Body of pancreas (tissue), 4 donors: ENCODE results near the gene SIPA1L3. TPM values are rescaled to one million over a fixed set of nuclear protein-coding genes. Genes with fewer than 3 reads are reported as not detected.

ENCODE experiments used
- ATAC-seq: fragments of 150-250 bp; one replicate; pipeline ENCODE4 v1.9.1; 2016
- DNase-seq, 4 donors: peaks; one replicate each; pipeline ENCODE4 v3.0.0-alpha.2; 2019
- H3K27ac ChIP-seq, 4 donors: fragments of 200-600 bp; sonication (generic); 1 replicate in 3 of 4; 2 replicates in 1 of 4; pipeline versions ENCODE4 v1.5.1 to v1.6.1; 2016 to 2019; ENCODE audit warnings: mild to moderate bottlenecking in 1 of 4, mixed read lengths in 1 of 4, moderate library complexity in 1 of 4
- H3K27me3 ChIP-seq, 2 donors: fragments of 200-600 bp; sonication (generic); one replicate each; pipeline ENCODE4 v1.6.0; 2016; ENCODE audit warnings: mild to moderate bottlenecking in 1 of 2
- H3K36me3 ChIP-seq, 2 donors: fragments of 200-600 bp; sonication (generic); replicated peaks in 1 of 2; 2 replicates each; pipeline ENCODE4 v1.5.1; 2016; ENCODE audit warnings: low read depth in 2 of 2; ENCODE audit not compliant: insufficient read depth in 1 of 2
- H3K4me1 ChIP-seq: fragments of 200-600 bp; sonication (generic); one replicate; pipeline ENCODE4 v1.6.0; 2016
- H3K4me3 ChIP-seq, 2 donors: fragments of 200-600 bp; sonication (generic); 1 replicate in 1 of 2; 2 replicates in 1 of 2; pipeline ENCODE4 v1.5.1; 2016 to 2019
- H3K9me3 ChIP-seq, 3 donors: fragments of 200-600 bp; sonication (generic); 1 replicate in 2 of 3; 2 replicates in 1 of 3; pipeline ENCODE4 v1.5.1; 2016
- POLR2A ChIP-seq, 3 donors: fragments of 450-650 bp; IDR thresholded peaks; one replicate each; pipeline ENCODE4 v1.6.1; 2016; ENCODE audit warnings: antibody characterized with exemption in 3 of 3, mild to moderate bottlenecking in 2 of 3
- WGBS, 2 donors: methylation state at CpG; one replicate each; pipeline ENCODE4 v1.1.5; 2017; 5-methylcytosine and 5-hydroxymethylcytosine counted together
- intact Hi-C: fragments of 100-400 bp; cut with DNase I; formaldehyde crosslinking; loops from one replicate; pipeline ENCODE4 v1.15.1; 2023
- total RNA-seq, 2 donors: library from RNA; depleted of rRNA; stranded (reverse); fragments of >200 nt; gene quantifications; one replicate each; pipeline ENCODE4 v1.1.0, GENCODE V29; 2016
- TF ChIP-seq, protein P1 (sequence below), 7 experiments: fragments of 450-650 bp in 4 of 7; fragments of 200-600 bp in 3 of 7; sonication (generic) in 3 of 7; IDR thresholded peaks; one replicate each; pipeline ENCODE4 v1.5.1; 2016 to 2019; ENCODE audit warnings: antibody characterized with exemption in 7 of 7

SIPA1L3 gene
- total RNA-seq, 2 donors from 2014 or later, result 41.5 to 62.0 TPM

GRCh38 chr19:37954421-37954874 lies 47.4 kb downstream of the SIPA1L3 start:
- H3K4me3 ChIP-seq, result no peak overlapping the region
- no peaks in the 10 kb centered on the region for H3K36me3 ChIP-seq
- no peak for TF ChIP-seq POLR2A (IDR thresholded peaks at IDR 0.05)
- DNase-seq (no peak), ATAC-seq (no peak)
- H3K9me3 ChIP-seq, result no peaks in the 10 kb centered on the region
- intact Hi-C loops, result no loop called here
- 70 to 87% methylated on average over 10 of the region's 10 CpGs for WGBS, 2 donors
- H3K27me3 ChIP-seq, result no peaks in the 10 kb centered on the region
- H3K27ac ChIP-seq, result peak overlapping the region in 3 of 4 donors; percentile 15 to 60 (median 45)
- H3K4me1 ChIP-seq, result no peaks in the 10 kb centered on the region

- TF ChIP-seq POLR2A (IDR thresholded peaks at IDR 0.05), result no peak
- TF ChIP-seq, protein P1, sequence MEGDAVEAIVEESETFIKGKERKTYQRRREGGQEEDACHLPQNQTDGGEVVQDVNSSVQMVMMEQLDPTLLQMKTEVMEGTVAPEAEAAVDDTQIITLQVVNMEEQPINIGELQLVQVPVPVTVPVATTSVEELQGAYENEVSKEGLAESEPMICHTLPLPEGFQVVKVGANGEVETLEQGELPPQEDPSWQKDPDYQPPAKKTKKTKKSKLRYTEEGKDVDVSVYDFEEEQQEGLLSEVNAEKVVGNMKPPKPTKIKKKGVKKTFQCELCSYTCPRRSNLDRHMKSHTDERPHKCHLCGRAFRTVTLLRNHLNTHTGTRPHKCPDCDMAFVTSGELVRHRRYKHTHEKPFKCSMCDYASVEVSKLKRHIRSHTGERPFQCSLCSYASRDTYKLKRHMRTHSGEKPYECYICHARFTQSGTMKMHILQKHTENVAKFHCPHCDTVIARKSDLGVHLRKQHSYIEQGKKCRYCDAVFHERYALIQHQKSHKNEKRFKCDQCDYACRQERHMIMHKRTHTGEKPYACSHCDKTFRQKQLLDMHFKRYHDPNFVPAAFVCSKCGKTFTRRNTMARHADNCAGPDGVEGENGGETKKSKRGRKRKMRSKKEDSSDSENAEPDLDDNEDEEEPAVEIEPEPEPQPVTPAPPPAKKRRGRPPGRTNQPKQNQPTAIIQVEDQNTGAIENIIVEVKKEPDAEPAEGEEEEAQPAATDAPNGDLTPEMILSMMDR (IDR thresholded peaks at IDR 0.05), result no peak
- Histone ChIP-seq H3K27ac (no peak overlapping the region), H3K27me3 (no peaks in the 10 kb centered on the region), H3K36me3 (no peaks in the 10 kb centered on the region), H3K9me3 (no peaks in the 10 kb centered on the region), H3K4me3 (no peak overlapping the region), H3K4me1 (no peaks in the 10 kb centered on the region)
- ATAC-seq (no peak), DNase-seq (no peak)
- intact Hi-C loops, result no loop called here
- 79 to 82% methylated on average over 8 of the region's 8 CpGs for WGBS, 2 donors
Observed at GRCh38 chr19:37955986-37956385, 49.0 kb downstream of the SIPA1L3 start.

DNA sequence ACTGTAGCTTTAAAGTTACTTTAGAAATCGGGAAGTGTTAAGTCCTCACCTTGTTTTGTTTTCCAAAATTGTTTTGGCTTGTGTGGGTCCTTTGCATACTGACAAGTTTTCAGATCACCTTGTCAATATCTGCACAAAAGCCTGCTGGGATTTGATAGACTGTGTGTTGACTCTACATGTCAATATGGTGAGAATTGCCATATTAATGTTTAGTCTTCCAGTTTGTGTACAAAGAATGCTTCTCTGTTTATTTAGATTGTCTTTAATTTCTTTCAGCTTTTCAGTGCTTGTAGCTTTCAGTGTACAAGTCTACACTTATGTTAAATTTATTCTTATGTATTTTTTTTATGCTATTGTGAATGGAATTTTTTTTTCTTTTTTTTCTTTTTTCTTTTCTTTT lies 50.2 kb downstream of the SIPA1L3 start:
- intact Hi-C loops, result no loop called here
- TF ChIP-seq, protein P1 (IDR thresholded peaks at IDR 0.05), result no peak
- no peak for TF ChIP-seq POLR2A (IDR thresholded peaks at IDR 0.05)
- Histone ChIP-seq H3K4me3 (no peak overlapping the region), H3K36me3 (no peaks in the 10 kb centered on the region), H3K9me3 (no peaks in the 10 kb centered on the region), H3K27ac (no peak overlapping the region), H3K4me1 (no peaks in the 10 kb centered on the region), H3K27me3 (no peaks in the 10 kb centered on the region)
- ATAC-seq (no peak), DNase-seq (no peak)
- WGBS, 2 donors, result 83 to 97% methylated on average over 1 of the region's 1 CpG

- H3K4me1 ChIP-seq, result peaks cover 10% of the 10 kb centered on the region
- no peaks in the 10 kb centered on the region for H3K9me3 ChIP-seq
- DNase-seq, result no peak
- no peaks in the 10 kb centered on the region for H3K27me3 ChIP-seq
- intact Hi-C loops, result no loop called here
- H3K36me3 ChIP-seq, result no peaks in the 10 kb centered on the region
- WGBS, 2 donors, result 59 to 61% methylated on average over 3 of the region's 3 CpGs
- H3K4me3 ChIP-seq, result no peak overlapping the region
- TF ChIP-seq POLR2A (IDR thresholded peaks at IDR 0.05), result no peak
- TF ChIP-seq, protein P1 (IDR thresholded peaks at IDR 0.05), result no peak
- H3K27ac ChIP-seq, result no peak overlapping the region
- no peak for ATAC-seq
Observed at GRCh38 chr19:37959665-37960114, 52.7 kb downstream of the SIPA1L3 start.

GRCh38 chr19:37961198-37961597 lies 54.2 kb downstream of the SIPA1L3 start:
- intact Hi-C loops, result no loop called here
- DNase-seq (no peak), ATAC-seq (no peak)
- no peak for TF ChIP-seq POLR2A (IDR thresholded peaks at IDR 0.05)
- TF ChIP-seq, protein P1 (IDR thresholded peaks at IDR 0.05), result no peak
- Histone ChIP-seq H3K9me3 (no peaks in the 10 kb centered on the region), H3K27ac (no peak overlapping the region), H3K36me3 (no peaks in the 10 kb centered on the region), H3K4me3 (no peak overlapping the region), H3K27me3 (no peaks in the 10 kb centered on the region), H3K4me1 (peaks cover 10% of the 10 kb centered on the region)
- 87 to 94% methylated on average over 4 of the region's 4 CpGs for WGBS, 2 donors
